GM10266 (cell line): ENCODE results near the gene SPDYE4.

Experiments
- DNase-seq: peaks from one replicate; pipeline ENCODE4 v3.0.0; 2012; ENCODE audit errors: extremely low spot score
- TF ChIP-seq, protein P1 (sequence below): IDR thresholded peaks from 2 replicates; pipeline ENCODE4 v1.5.1; 2012; ENCODE audit warnings: mild to moderate bottlenecking, low read depth; ENCODE audit not compliant: control insufficient read depth, insufficient read depth; ENCODE audit errors: missing control alignments

SPDYE4 gene

DNA sequence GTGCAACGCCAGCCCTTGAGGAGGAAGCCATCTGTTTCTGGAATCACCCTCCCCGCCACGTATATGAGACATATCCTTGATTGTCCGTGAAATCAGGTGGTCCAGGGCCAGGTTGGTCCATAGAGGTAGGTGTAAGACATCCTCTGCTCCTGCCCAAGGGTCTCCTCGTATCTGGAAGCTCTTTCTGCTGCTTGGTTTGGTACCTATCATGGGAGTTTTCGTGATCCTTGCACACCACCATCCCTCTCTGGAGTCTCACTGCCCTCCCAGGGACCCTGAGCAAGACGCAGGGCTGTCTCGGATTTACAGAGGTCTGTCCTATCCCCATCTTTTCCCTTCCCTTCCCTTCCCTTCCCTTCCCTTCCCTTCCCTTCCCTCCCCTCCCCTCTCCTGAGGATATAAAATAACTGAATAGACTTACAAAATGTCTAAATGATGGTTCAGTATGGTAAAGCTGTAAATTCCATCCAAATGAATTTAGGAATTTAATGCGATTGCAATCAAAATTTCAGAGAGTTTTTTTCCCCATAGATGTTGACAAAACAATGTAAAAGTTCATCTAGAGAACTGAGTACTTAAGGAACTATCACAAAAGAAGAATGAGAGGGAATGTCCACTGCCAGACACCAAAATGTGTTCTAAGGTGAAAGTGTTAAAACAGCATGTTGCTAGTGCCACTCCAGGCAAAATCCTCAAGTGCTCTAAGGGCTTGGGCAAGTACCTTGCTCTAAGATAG is 11.7 kb downstream of the SPDYE4 start:
- TF ChIP-seq, protein P1, sequence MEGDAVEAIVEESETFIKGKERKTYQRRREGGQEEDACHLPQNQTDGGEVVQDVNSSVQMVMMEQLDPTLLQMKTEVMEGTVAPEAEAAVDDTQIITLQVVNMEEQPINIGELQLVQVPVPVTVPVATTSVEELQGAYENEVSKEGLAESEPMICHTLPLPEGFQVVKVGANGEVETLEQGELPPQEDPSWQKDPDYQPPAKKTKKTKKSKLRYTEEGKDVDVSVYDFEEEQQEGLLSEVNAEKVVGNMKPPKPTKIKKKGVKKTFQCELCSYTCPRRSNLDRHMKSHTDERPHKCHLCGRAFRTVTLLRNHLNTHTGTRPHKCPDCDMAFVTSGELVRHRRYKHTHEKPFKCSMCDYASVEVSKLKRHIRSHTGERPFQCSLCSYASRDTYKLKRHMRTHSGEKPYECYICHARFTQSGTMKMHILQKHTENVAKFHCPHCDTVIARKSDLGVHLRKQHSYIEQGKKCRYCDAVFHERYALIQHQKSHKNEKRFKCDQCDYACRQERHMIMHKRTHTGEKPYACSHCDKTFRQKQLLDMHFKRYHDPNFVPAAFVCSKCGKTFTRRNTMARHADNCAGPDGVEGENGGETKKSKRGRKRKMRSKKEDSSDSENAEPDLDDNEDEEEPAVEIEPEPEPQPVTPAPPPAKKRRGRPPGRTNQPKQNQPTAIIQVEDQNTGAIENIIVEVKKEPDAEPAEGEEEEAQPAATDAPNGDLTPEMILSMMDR, result no peak
- peak; percentile 68 for DNase-seq

- TF ChIP-seq, protein P1, result peak; percentile 87
- peak; percentile 94 for DNase-seq
Measured at GRCh38 chr17:8745586-8746500, 12.5 kb downstream of the SPDYE4 start.

DNA sequence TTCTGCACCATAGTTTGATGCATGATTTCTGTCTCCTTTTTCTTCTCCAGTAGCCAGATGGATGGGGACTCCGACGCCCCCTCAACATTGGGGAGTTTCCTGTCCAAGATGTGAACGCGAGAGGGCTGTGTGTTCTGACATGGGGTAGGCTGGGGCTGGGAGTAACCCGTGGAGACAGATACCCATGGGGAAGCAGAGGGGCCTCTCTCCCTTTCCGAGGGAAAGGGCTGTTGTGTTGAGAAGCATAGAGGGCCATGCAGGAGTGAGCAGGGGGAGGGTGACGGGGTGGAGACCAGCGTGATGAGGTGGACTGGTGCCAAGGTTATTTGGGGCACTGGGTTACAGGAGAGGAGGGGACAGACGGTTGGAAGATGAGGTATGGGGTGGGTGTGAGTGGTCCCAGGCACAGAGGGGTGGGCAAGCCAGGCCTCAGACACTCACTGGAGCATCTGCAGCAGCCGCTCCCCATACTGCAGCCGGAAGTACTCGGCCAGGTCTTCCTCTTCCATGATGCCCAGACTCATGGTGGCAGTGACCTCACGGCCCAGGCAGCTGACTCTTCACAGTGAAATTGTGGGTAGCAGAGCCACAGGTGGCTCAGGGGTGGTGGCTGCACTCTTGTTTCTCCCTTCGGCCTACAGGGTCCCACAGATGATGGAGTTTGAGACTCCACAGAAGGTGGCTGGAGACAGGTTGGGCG is 14.1 kb downstream of the SPDYE4 start:
- TF ChIP-seq, protein P1, result no peak
- DNase-seq, result no peak

DNA sequence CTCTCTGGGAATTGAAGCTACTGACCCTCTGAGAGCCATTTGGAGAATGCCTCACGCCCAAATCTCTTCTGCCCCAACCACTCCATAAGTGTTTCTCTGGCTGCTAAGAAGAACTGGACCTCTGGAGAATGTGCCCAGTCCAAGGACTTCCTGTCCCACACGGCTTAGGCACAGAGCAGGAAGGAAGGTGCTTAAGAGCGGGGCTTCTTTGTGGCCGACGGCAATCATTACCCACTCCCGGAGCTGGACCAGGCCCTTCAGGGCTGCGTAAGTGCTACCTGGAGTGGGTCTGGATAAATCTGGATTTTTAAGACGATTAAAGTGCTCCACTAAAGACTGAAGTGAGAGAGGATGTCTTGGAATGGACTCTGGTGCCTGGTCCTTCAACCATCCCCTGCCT is 15.5 kb downstream of the SPDYE4 start:
- DNase-seq, result no peak
- TF ChIP-seq, protein P1, result no peak

GRCh38 chr17:8742274-8742673 is 16.1 kb downstream of the SPDYE4 start:
- TF ChIP-seq, protein P1, result no peak
- DNase-seq, result no peak

DNA sequence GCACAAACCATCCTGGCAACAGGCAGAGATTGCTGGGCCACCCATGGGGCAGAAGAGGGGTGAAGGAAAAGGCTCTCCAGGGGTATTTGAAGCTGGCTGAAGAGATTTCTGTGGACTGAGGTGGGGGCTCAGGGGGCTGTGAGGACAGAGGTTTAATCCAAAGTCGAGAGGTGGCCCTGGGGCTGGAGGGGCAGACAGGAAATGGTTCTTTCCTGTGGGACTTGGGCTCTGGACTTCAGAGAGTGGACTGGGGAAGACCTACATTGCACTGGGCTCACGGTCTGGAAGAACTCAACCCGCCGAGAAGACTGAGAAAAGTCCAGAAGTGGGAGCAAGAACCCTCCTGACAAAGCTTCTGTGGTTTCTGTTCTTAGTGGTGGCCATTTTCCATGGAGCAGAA is 16.6 kb downstream of the SPDYE4 start:
- TF ChIP-seq, protein P1, result no peak
- DNase-seq, result no peak
